ENCODE measurements around the gene INTS11. TPM values are rescaled to one million over a fixed set of nuclear protein-coding genes. Genes with fewer than 3 reads are reported as not detected.
A peak's percentile ranks its signal among the peaks of the same experiment; 100 is the strongest.

Gene INTS11
- total and polyA plus RNA-seq, 9 of the 15 experiments (the other 6 are each of a cell fraction or from before 2014, with no cell fraction given) = 3.6 to 183 (median 110) TPM

DNA sequence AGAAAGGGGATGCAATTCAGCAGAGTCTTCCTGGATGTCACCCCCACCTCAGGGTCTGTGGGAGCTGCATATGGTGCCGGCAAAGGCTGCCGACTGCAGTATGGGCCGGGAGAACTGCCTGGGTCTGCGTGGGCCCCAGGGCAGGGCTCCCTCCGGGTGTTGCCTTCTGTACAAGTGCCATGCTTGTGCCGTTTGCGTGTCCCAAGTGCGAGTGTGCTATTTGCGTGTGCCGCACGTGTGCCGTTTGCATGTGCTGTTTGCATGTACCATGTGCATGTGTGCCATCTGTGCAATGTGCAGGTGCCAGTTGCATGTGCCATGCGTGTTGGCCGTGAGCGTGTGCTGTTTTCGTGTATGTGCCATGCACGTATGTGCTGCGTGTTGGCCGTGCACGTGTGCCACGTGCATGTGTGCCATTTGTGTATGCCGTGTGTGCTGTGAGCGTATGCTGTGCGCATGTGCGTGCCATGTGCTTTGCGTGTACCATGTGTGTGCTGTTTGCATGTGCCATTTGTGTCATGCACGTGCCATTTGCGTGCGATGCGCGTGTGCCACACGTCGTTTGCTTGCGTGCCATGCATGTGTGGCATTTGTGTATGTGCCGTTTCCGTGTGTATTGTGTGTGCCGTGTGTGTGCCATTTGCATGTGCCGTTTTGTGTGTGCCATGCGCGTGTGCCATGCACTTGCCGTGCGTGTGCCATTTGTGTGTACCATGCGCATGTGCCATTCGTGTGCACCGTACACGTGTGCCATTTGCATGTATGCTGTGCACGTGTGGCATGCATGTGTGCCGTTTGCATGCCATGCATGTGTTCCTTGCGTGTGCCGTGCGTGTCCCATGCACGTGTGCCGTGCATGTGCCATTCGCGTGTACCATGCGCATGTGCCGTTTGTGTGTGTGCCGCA lies 5.1 kb upstream of the INTS11 start (continued):
- TF ChIP-seq, protein P1, sequence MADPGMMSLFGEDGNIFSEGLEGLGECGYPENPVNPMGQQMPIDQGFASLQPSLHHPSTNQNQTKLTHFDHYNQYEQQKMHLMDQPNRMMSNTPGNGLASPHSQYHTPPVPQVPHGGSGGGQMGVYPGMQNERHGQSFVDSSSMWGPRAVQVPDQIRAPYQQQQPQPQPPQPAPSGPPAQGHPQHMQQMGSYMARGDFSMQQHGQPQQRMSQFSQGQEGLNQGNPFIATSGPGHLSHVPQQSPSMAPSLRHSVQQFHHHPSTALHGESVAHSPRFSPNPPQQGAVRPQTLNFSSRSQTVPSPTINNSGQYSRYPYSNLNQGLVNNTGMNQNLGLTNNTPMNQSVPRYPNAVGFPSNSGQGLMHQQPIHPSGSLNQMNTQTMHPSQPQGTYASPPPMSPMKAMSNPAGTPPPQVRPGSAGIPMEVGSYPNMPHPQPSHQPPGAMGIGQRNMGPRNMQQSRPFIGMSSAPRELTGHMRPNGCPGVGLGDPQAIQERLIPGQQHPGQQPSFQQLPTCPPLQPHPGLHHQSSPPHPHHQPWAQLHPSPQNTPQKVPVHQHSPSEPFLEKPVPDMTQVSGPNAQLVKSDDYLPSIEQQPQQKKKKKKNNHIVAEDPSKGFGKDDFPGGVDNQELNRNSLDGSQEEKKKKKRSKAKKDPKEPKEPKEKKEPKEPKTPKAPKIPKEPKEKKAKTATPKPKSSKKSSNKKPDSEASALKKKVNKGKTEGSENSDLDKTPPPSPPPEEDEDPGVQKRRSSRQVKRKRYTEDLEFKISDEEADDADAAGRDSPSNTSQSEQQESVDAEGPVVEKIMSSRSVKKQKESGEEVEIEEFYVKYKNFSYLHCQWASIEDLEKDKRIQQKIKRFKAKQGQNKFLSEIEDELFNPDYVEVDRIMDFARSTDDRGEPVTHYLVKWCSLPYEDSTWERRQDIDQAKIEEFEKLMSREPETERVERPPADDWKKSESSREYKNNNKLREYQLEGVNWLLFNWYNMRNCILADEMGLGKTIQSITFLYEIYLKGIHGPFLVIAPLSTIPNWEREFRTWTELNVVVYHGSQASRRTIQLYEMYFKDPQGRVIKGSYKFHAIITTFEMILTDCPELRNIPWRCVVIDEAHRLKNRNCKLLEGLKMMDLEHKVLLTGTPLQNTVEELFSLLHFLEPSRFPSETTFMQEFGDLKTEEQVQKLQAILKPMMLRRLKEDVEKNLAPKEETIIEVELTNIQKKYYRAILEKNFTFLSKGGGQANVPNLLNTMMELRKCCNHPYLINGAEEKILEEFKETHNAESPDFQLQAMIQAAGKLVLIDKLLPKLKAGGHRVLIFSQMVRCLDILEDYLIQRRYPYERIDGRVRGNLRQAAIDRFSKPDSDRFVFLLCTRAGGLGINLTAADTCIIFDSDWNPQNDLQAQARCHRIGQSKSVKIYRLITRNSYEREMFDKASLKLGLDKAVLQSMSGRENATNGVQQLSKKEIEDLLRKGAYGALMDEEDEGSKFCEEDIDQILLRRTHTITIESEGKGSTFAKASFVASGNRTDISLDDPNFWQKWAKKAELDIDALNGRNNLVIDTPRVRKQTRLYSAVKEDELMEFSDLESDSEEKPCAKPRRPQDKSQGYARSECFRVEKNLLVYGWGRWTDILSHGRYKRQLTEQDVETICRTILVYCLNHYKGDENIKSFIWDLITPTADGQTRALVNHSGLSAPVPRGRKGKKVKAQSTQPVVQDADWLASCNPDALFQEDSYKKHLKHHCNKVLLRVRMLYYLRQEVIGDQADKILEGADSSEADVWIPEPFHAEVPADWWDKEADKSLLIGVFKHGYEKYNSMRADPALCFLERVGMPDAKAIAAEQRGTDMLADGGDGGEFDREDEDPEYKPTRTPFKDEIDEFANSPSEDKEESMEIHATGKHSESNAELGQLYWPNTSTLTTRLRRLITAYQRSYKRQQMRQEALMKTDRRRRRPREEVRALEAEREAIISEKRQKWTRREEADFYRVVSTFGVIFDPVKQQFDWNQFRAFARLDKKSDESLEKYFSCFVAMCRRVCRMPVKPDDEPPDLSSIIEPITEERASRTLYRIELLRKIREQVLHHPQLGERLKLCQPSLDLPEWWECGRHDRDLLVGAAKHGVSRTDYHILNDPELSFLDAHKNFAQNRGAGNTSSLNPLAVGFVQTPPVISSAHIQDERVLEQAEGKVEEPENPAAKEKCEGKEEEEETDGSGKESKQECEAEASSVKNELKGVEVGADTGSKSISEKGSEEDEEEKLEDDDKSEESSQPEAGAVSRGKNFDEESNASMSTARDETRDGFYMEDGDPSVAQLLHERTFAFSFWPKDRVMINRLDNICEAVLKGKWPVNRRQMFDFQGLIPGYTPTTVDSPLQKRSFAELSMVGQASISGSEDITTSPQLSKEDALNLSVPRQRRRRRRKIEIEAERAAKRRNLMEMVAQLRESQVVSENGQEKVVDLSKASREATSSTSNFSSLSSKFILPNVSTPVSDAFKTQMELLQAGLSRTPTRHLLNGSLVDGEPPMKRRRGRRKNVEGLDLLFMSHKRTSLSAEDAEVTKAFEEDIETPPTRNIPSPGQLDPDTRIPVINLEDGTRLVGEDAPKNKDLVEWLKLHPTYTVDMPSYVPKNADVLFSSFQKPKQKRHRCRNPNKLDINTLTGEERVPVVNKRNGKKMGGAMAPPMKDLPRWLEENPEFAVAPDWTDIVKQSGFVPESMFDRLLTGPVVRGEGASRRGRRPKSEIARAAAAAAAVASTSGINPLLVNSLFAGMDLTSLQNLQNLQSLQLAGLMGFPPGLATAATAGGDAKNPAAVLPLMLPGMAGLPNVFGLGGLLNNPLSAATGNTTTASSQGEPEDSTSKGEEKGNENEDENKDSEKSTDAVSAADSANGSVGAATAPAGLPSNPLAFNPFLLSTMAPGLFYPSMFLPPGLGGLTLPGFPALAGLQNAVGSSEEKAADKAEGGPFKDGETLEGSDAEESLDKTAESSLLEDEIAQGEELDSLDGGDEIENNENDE (IDR thresholded peaks at IDR 0.05; ENCODE audit: low read depth, low read length) = peak; percentile 6
- no peak for TF ChIP-seq MBD2 (IDR thresholded peaks at IDR 0.05; ENCODE audit: borderline replicate concordance, low read depth)

Measured in K562 (cell line).